Natural killer cell (primary cell): ENCODE results near the gene CCL21. TPM values are rescaled to one million over a fixed set of nuclear protein-coding genes. Genes with fewer than 3 reads are reported as not detected.
"Not testable (repeated sequence)": the region's sequence is repeated elsewhere in the genome, so short reads cannot be mapped to it uniquely, and the experiment has no call there.

Experiments
- ATAC-seq, 3 donors: fragments of 150-1000 bp in 2 of 3; fragments of 200-7000 bp in 1 of 3; cut with Tn5 transposase; 1 replicate in 1 of 3; 2 replicates in 2 of 3; pipeline ENCODE4 v1.10.0; 2021; ENCODE audit warnings: mild to moderate bottlenecking in 2 of 3, moderate library complexity in 2 of 3
- DNase-seq, 2 donors: peaks; one replicate each; pipeline versions ENCODE4 v3.0.0 to v3.0.0-alpha.2; 2013 to 2021; ENCODE audit warnings: mixed read lengths in 1 of 2
- H3K27ac ChIP-seq: one replicate; pipeline ENCODE4 v1.5.1; 2013; ENCODE audit warnings: mild to moderate bottlenecking, low read length
- H3K27me3 ChIP-seq: one replicate; pipeline ENCODE4 v1.6.1; 2013; ENCODE audit warnings: low read length; ENCODE audit not compliant: control insufficient read depth, insufficient read depth
- H3K36me3 ChIP-seq: one replicate; pipeline ENCODE4 v1.6.1; 2013; ENCODE audit warnings: low read length; ENCODE audit not compliant: control insufficient read depth, insufficient read depth
- H3K4me1 ChIP-seq: one replicate; pipeline ENCODE4 v1.6.1; 2013; ENCODE audit warnings: low read length; ENCODE audit not compliant: control insufficient read depth, insufficient read depth
- H3K4me3 ChIP-seq: one replicate; pipeline ENCODE4 v1.5.1; 2013; ENCODE audit warnings: low read length
- H3K9me3 ChIP-seq: one replicate; pipeline ENCODE4 v1.6.1; 2013; ENCODE audit warnings: low read length; ENCODE audit not compliant: control insufficient read depth, insufficient read depth
- H3K27ac Mint-ChIP-seq, 2 donors: one replicate each; pipeline ENCODE4 v1.8.0; 2022; ENCODE audit warnings: mild to moderate bottlenecking in 2 of 2, mixed read lengths in 2 of 2, moderate library complexity in 1 of 2
- H3K27me3 Mint-ChIP-seq, 2 donors: one replicate each; pipeline ENCODE4 v1.8.0; 2022; ENCODE audit warnings: low read depth in 2 of 2, mixed read lengths in 2 of 2
- H3K36me3 Mint-ChIP-seq: one replicate; pipeline ENCODE4 v1.8.0; 2022; ENCODE audit warnings: mixed read lengths
- H3K4me1 Mint-ChIP-seq, 2 donors: one replicate each; pipeline ENCODE4 v1.8.0; 2022; ENCODE audit warnings: mixed read lengths in 2 of 2
- H3K4me3 Mint-ChIP-seq: one replicate; pipeline ENCODE4 v1.8.0; 2022; ENCODE audit warnings: mild to moderate bottlenecking, moderate library complexity, mixed read lengths
- H3K9me3 Mint-ChIP-seq, 2 donors: one replicate each; pipeline ENCODE4 v1.8.0; 2022; ENCODE audit warnings: mixed read lengths in 2 of 2
- WGBS: methylation state at CpG from one replicate; pipeline ENCODE4 v1.1.7; 2013; ENCODE audit warnings: missing lambda C conversion rate; ENCODE audit not compliant: insufficient coverage; 5-methylcytosine and 5-hydroxymethylcytosine counted together
- intact Hi-C: fragments of 100-400 bp; cut with micrococcal nuclease; formaldehyde crosslinking; loops from one replicate; pipeline ENCODE4 v1.14.2; 2022
- total RNA-seq, 4 donors: library from RNA; stranded (reverse); fragments of 120-200 nt in 1 of 4; gene quantifications; one replicate each; pipeline versions ENCODE4 v1.2.3 to v1.2.4, GENCODE V29; 2013 to 2022
- TF ChIP-seq, protein P1 (sequence below): fragments of 200-600 bp; IDR thresholded peaks from one replicate; pipeline ENCODE4 v1.8.0; 2022; ENCODE audit warnings: antibody characterized with exemption

Gene CCL21
- total RNA-seq, 3 donors from 2014 or later (not counting 1 experiment from before 2014, with no cell fraction given) = not detected

GRCh38 chr9:34723141-34723540 lies 13.2 kb upstream of the CCL21 start:
- no peaks in the 10 kb centered on the region for H3K4me1 Mint-ChIP-seq
- DNase-seq (no peak), ATAC-seq (no peak)
- no peaks in the 10 kb centered on the region for H3K36me3 Mint-ChIP-seq
- no peaks in the 10 kb centered on the region for H3K9me3 Mint-ChIP-seq
- intact Hi-C loops = no loop called here
- Histone ChIP-seq H3K36me3 (no peaks in the 10 kb centered on the region), H3K9me3 (no peaks in the 10 kb centered on the region), H3K27ac (no peak overlapping the region), H3K4me3 (no peak overlapping the region), H3K27me3 (no peaks in the 10 kb centered on the region), H3K4me1 (no peaks in the 10 kb centered on the region)
- H3K27ac Mint-ChIP-seq = no peak overlapping the region
- 91% methylated on average over 11 of the region's 11 CpGs for WGBS
- peaks cover 9 to 17% of the 10 kb centered on the region in 2 donors for H3K27me3 Mint-ChIP-seq
- no peak overlapping the region for H3K4me3 Mint-ChIP-seq
- TF ChIP-seq, protein P1, sequence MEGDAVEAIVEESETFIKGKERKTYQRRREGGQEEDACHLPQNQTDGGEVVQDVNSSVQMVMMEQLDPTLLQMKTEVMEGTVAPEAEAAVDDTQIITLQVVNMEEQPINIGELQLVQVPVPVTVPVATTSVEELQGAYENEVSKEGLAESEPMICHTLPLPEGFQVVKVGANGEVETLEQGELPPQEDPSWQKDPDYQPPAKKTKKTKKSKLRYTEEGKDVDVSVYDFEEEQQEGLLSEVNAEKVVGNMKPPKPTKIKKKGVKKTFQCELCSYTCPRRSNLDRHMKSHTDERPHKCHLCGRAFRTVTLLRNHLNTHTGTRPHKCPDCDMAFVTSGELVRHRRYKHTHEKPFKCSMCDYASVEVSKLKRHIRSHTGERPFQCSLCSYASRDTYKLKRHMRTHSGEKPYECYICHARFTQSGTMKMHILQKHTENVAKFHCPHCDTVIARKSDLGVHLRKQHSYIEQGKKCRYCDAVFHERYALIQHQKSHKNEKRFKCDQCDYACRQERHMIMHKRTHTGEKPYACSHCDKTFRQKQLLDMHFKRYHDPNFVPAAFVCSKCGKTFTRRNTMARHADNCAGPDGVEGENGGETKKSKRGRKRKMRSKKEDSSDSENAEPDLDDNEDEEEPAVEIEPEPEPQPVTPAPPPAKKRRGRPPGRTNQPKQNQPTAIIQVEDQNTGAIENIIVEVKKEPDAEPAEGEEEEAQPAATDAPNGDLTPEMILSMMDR = no peak

GRCh38 chr9:34719769-34720025 lies 9.8 kb upstream of the CCL21 start:
- intact Hi-C loops, ATAC-seq, H3K27ac Mint-ChIP-seq, H3K4me3 Mint-ChIP-seq, H3K9me3 ChIP-seq, H3K9me3 Mint-ChIP-seq, H3K36me3 Mint-ChIP-seq, H3K4me1 ChIP-seq, H3K4me3 ChIP-seq, DNase-seq, H3K4me1 Mint-ChIP-seq, H3K36me3 ChIP-seq, H3K27ac ChIP-seq, H3K27me3 ChIP-seq: not testable (repeated sequence)
- H3K27me3 Mint-ChIP-seq = peaks cover 12 to 17% of the 10 kb centered on the region in 2 donors

DNA sequence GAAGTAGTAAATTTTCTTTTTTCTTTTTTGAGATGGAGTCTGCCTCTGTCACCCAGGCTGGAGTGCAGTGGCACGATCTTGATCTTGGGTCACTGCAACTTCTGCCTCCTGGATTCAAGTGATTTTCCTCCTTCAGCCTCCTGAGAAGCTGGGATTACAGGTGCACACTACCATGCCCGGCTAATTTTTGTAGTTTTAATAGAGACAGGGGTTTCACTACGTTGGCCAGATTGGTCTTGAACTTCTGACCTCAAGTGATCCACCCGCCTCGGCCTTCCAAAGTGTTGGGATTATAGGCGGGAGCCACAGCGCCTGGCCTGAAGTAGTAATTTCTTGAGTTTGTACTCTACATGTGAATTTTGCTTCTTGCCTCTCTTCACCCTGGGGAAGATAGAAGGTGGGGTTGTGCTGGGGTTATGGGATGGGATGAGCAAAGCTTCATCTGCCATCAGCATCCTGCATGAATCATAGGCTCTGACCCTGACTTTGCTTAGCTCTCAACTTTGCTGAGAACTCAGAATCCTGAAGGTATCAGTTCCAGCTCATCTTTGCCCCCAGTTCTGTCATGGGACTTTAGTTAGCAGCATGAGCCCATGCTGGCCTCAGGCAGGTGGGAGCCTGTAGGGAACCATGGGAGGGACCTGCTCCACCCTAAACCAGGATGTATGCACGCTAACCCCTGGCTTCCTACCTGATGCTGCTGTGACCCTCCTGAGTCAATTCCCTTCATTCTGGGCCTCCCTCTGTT lies 9.3 kb upstream of the CCL21 start:
- Histone ChIP-seq H3K36me3 (no peaks in the 10 kb centered on the region), H3K4me1 (no peaks in the 10 kb centered on the region), H3K27me3 (no peaks in the 10 kb centered on the region), H3K4me3 (no peak overlapping the region), H3K27ac (no peak overlapping the region), H3K9me3 (no peaks in the 10 kb centered on the region)
- TF ChIP-seq, protein P1 = no peak
- no peak overlapping the region for H3K27ac Mint-ChIP-seq
- no peaks in the 10 kb centered on the region for H3K36me3 Mint-ChIP-seq
- intact Hi-C loops = no loop called here
- no peak for DNase-seq
- H3K4me1 Mint-ChIP-seq = no peaks in the 10 kb centered on the region
- WGBS = 81% methylated on average over 8 of the region's 8 CpGs
- peaks cover 12 to 18% of the 10 kb centered on the region in 2 donors for H3K27me3 Mint-ChIP-seq
- H3K4me3 Mint-ChIP-seq = no peak overlapping the region
- H3K9me3 Mint-ChIP-seq = no peaks in the 10 kb centered on the region
- no peak for ATAC-seq

- H3K9me3 Mint-ChIP-seq = no peaks in the 10 kb centered on the region
Measured at GRCh38 chr9:34717996-34718614, 8.2 kb upstream of the CCL21 start.

More at GRCh38 chr9:34717996-34718614, 8.2 kb upstream of the CCL21 start:
- no peak overlapping the region for H3K27ac Mint-ChIP-seq
- no peak for DNase-seq
- ATAC-seq = peak in 1 of 3 donors; percentile 8
- H3K4me1 Mint-ChIP-seq = no peaks in the 10 kb centered on the region
- peaks cover 18 to 29% of the 10 kb centered on the region in 2 donors for H3K27me3 Mint-ChIP-seq
- H3K36me3 Mint-ChIP-seq = no peaks in the 10 kb centered on the region
- intact Hi-C loops = no loop called here
- H3K27me3 ChIP-seq = no peaks in the 10 kb centered on the region
- no peaks in the 10 kb centered on the region for H3K36me3 ChIP-seq
- WGBS = 88% methylated on average over 3 of the region's 3 CpGs
- no peaks in the 10 kb centered on the region for H3K4me1 ChIP-seq
- H3K27ac ChIP-seq = no peak overlapping the region
- H3K4me3 Mint-ChIP-seq = no peak overlapping the region
- H3K4me3 ChIP-seq = no peak overlapping the region
- no peaks in the 10 kb centered on the region for H3K9me3 ChIP-seq
- TF ChIP-seq, protein P1 = no peak
